Glutamatergic neuron (in vitro differentiated cells): ENCODE measurements around the gene B4GALT7. TPM values are rescaled to one million over a fixed set of nuclear protein-coding genes. Genes with fewer than 3 reads are reported as not detected.

Experiments
- DNase-seq: peaks from one replicate; pipeline ENCODE4 v3.0.0; 2022
- H3K27ac Mint-ChIP-seq: one replicate; pipeline ENCODE4 v1.8.0; 2020; ENCODE audit warnings: mild to moderate bottlenecking, mixed read lengths, inconsistent platforms; ENCODE audit not compliant: unreplicated experiment
- H3K27me3 Mint-ChIP-seq: one replicate; pipeline ENCODE4 v1.8.0; 2020; ENCODE audit warnings: mild to moderate bottlenecking, moderate library complexity, mixed read lengths, inconsistent platforms; ENCODE audit not compliant: unreplicated experiment
- H3K36me3 Mint-ChIP-seq: one replicate; pipeline ENCODE4 v1.8.0; 2020; ENCODE audit warnings: mild to moderate bottlenecking, mixed read lengths, inconsistent platforms; ENCODE audit not compliant: unreplicated experiment
- H3K4me1 Mint-ChIP-seq: one replicate; pipeline ENCODE4 v1.8.0; 2020; ENCODE audit warnings: mild to moderate bottlenecking, low read depth, mixed read lengths, inconsistent platforms; ENCODE audit not compliant: unreplicated experiment
- H3K4me3 Mint-ChIP-seq: one replicate; pipeline ENCODE4 v1.8.0; 2020; ENCODE audit warnings: mild to moderate bottlenecking, mixed read lengths, inconsistent platforms; ENCODE audit not compliant: unreplicated experiment
- H3K9me3 Mint-ChIP-seq: one replicate; pipeline ENCODE4 v1.8.0; 2020; ENCODE audit warnings: mild to moderate bottlenecking, moderate library complexity, mixed read lengths, inconsistent platforms; ENCODE audit not compliant: unreplicated experiment
- total RNA-seq: library from RNA; stranded (reverse); fragmentation: NEBNext Ultra II Directional; extraction: Animal tissue kit (Norgen Biotek cat#: 25700); gene quantifications from one replicate; pipeline ENCODE4 v1.2.1, GENCODE V29; 2021; ENCODE audit not compliant: unreplicated experiment
- TF ChIP-seq, protein P1 (sequence below): fragments of 200-600 bp; sonication (generic); IDR thresholded peaks from one replicate; pipeline ENCODE4 v1.5.0; 2021; ENCODE audit not compliant: partially characterized antibody, unreplicated experiment

Gene B4GALT7
- total RNA-seq, 1 donor from 2014 or later = 29.3 TPM

DNA sequence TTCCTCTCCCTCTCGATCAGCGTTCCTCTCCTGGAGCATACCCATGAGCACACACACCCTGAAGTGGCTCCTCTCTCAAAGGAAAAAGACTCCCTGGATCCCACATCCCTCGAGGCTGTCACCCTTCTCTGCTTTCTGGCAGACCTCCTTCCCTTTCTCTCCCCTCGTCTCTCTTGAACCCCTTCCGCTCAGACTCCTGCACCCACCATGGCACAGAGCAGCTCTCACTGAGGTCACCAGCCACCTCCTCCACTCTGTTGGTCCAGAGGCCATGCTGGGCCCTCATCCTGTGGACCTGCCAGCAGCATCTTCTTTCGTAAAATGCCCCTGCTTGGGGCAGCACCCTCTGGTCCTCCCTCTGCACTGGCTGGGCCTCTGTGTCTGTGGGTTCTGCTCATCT, 5.7 kb downstream of the B4GALT7 start:
- Mint-ChIP-seq H3K4me1 (peaks cover 6% of the 10 kb centered on the region), H3K9me3 (peaks cover 6% of the 10 kb centered on the region), H3K27me3 (peaks cover 12% of the 10 kb centered on the region), H3K4me3 (no peak overlapping the region), H3K27ac (no peak overlapping the region), H3K36me3 (no peaks in the 10 kb centered on the region)
- TF ChIP-seq, protein P1, sequence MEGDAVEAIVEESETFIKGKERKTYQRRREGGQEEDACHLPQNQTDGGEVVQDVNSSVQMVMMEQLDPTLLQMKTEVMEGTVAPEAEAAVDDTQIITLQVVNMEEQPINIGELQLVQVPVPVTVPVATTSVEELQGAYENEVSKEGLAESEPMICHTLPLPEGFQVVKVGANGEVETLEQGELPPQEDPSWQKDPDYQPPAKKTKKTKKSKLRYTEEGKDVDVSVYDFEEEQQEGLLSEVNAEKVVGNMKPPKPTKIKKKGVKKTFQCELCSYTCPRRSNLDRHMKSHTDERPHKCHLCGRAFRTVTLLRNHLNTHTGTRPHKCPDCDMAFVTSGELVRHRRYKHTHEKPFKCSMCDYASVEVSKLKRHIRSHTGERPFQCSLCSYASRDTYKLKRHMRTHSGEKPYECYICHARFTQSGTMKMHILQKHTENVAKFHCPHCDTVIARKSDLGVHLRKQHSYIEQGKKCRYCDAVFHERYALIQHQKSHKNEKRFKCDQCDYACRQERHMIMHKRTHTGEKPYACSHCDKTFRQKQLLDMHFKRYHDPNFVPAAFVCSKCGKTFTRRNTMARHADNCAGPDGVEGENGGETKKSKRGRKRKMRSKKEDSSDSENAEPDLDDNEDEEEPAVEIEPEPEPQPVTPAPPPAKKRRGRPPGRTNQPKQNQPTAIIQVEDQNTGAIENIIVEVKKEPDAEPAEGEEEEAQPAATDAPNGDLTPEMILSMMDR = no peak
- no peak for DNase-seq

DNA sequence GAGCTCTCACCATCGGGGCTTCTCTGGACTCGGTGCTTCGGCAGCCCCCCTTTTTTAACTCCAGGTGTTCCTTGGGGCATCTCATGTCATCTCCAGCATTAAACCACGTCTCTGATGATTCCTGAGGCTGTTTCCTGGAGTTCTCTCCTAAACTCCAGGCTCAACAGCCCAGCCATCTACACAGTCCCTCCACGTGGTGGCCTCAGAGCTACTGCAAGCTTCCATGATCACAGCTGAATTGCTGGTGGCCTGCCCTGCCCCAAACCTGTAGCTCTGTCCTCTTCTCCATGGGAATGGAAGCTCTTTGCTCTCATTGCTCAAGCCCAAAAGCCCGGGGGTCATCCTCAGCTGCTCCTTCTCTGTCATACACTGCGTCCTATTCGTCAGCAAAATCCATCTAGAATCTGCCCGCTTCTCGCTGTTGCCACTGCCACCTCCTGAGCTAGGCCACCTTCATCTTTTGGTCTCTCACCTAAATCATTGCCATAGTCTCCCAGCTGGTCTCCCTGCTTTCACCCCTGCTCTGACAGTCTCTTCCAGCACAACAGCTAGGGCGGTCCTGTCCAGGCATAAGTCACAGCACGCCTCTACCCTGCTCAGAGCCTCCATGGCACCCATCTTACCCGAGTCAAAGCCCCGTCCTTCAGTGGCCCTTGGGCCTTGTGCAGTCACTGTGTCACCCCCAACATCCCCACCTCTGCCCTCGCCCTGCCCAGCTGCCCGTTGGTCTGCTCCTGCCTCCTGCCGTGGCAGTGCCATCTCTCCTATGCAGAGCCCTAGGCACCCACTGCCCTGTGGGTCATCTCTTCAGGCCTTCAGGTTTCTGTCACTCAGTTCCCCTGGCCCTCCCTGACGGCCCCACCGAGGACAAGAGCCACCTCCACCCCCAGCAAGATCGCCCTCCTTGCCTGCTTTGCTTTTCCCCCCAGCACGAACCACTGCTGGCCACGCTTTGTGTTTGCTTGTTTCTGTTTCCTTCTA, 6.4 kb downstream of the B4GALT7 start:
- H3K4me3 Mint-ChIP-seq = no peak overlapping the region

DNA sequence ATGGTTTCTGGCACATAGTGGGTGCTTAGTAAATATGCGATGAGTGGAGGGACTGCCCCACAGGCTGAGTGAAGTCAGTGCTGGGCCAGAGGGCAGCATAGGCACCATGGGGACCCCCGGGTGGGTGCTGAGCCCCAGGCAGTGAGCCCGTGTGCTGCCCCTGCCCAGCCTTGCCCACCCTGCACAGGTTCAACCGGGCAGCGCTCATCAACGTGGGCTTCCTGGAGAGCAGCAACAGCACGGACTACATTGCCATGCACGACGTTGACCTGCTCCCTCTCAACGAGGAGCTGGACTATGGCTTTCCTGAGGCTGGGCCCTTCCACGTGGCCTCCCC, 7.2 kb downstream of the B4GALT7 start:
- H3K36me3 Mint-ChIP-seq = no peaks in the 10 kb centered on the region
- H3K27me3 Mint-ChIP-seq = peaks cover 9% of the 10 kb centered on the region
- no peak overlapping the region for H3K4me3 Mint-ChIP-seq
- peaks cover 2% of the 10 kb centered on the region for H3K9me3 Mint-ChIP-seq
- DNase-seq = no peak
- TF ChIP-seq, protein P1 = no peak
- peaks cover 3% of the 10 kb centered on the region for H3K4me1 Mint-ChIP-seq
- H3K27ac Mint-ChIP-seq = no peak overlapping the region

More for the DNA sequence above, 6.4 kb downstream of the B4GALT7 start:
- TF ChIP-seq, protein P1 = no peak
- Mint-ChIP-seq H3K9me3 (peaks cover 2% of the 10 kb centered on the region), H3K27me3 (peaks cover 8% of the 10 kb centered on the region), H3K36me3 (no peaks in the 10 kb centered on the region), H3K4me1 (peaks cover 3% of the 10 kb centered on the region), H3K27ac (no peak overlapping the region)
- no peak for DNase-seq

DNA sequence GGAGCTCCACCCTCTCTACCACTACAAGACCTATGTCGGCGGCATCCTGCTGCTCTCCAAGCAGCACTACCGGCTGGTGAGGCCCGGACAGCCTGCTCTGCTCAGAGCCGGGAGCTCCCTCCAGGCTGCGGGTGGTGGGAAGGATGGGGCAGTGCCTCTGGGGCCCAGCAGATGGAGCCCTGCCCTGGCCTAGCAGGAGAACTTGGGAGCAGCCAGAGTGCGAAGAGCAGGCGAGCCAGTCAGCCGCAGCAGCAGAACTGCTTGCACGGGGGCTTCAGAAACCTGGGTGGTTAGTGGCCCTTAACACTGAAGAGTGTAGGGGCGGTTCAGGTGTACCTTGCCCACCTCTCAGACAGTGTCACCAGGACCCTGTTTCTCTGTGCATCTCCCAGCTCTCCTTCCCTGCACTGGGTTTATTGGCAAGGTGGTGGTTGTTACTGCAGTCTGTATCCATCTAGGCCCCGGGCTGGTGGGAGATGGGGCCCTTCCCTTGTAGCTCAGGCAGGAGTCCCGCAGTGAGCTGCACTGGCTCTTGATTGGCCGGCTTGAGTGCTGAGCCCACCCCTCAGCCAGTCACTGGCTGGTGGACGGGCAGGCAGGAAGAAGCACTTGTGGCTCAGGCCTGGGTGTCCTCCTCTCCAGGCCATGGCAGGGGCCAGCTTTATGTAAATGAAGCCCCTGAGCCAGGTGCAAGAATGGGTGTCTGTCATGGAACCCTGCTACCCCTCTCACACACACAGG, 7.7 kb downstream of the B4GALT7 start:
- Mint-ChIP-seq H3K27ac (no peak overlapping the region), H3K9me3 (no peaks in the 10 kb centered on the region), H3K4me1 (peaks cover 3% of the 10 kb centered on the region), H3K4me3 (peak overlapping the region; percentile 38), H3K27me3 (peaks cover 12% of the 10 kb centered on the region), H3K36me3 (no peaks in the 10 kb centered on the region)
- TF ChIP-seq, protein P1 = peak; percentile 82
- DNase-seq = peak; percentile 93
